H1 (cell line): ENCODE measurements around the gene ADAMTS3. TPM values are rescaled to one million over a fixed set of nuclear protein-coding genes. Genes with fewer than 3 reads are reported as not detected.

Source experiments
- CTBP2 ChIP-seq: IDR thresholded peaks from 2 replicates; pipeline ENCODE4 v1.7.0; 2011; ENCODE audit warnings: borderline replicate concordance, mild to moderate bottlenecking, moderate library complexity, mixed read lengths, low read length; ENCODE audit not compliant: insufficient read depth, insufficient read length
- HDAC2 ChIP-seq, 2 experiments: fragments of 300-600 bp in 1 of 2; sonication (generic) in 1 of 2; IDR thresholded peaks; 2 replicates each; pipeline ENCODE4 v1.6.1; 2011 to 2012; ENCODE audit warnings: low read depth in 2 of 2, low read length in 2 of 2, mild to moderate bottlenecking in 2 of 2, moderate library complexity in 2 of 2, borderline replicate concordance in 1 of 2, inconsistent platforms in 1 of 2
- HDAC6 ChIP-seq: IDR thresholded peaks from one replicate; pipeline ENCODE4 v1.7.1; 2012; ENCODE audit warnings: low read depth, mild to moderate bottlenecking, inconsistent platforms, low read length, moderate library complexity
- KDM1A ChIP-seq: fragments of 200-600, 300-600 bp; sonication (generic); IDR thresholded peaks from 2 replicates; pipeline ENCODE4 v1.7.1; 2016; ENCODE audit warnings: mild to moderate bottlenecking, low read length, borderline replicate concordance
- polyA plus RNA-seq, 7 experiments: library from polyadenylated mRNA; depleted of rRNA in 3 of 7; stranded (reverse) in 5 of 7; unstranded in 2 of 7; fragments of >200 nt in 5 of 7; fragments of 200-250 nt in 2 of 7; gene quantifications; 1 replicate in 5 of 7; 2 replicates in 1 of 7; 4 replicates in 1 of 7; pipeline versions ENCODE4 v1.2.1 to v1.2.3, GENCODE V29; 2011 to 2013; ENCODE audit warnings: missing spikeins in 2 of 7, mixed read lengths in 2 of 7
- total RNA-seq: library from RNA; stranded (reverse); fragmentation: NEBNext Ultra II Directional; extraction: Animal tissue kit (Norgen Biotek cat#: 25700); gene quantifications from 2 replicates; pipeline ENCODE4 v1.2.1, GENCODE V29; 2021

The ADAMTS3 gene
- total and polyA plus RNA-seq, 2 of the 8 experiments (the other 6 are each of a cell fraction or from before 2014, with no cell fraction given): 1.3 to 3.4 TPM

GRCh38 chr4:72568959-72569718, at the start of gene ADAMTS3 (continued):
- TF ChIP-seq CTBP2 (no peak), HDAC6 (no peak), HDAC2 (IDR thresholded peaks at IDR 0.05; ENCODE audit: borderline replicate concordance in 1 of 2, low read depth in 2 of 2, low read length in 2 of 2) (peak; percentile 19 to 38; a peak in 2 of 4 replicates), KDM1A (no peak; the same call in 1 of the 2 replicates)
- TF ChIP-seq, all 59 proteins: peak for 19
